GM12892 (cell line): ENCODE data around the gene TMTC1.

Experiments
- POLR2A ChIP-seq: IDR thresholded peaks from 2 replicates; pipeline ENCODE4 v1.6.1; 2011; ENCODE audit warnings: low read depth, low read length, control low read depth
- POLR2AphosphoS5 ChIP-seq: IDR thresholded peaks from 2 replicates; pipeline ENCODE4 v1.6.1; 2011; ENCODE audit warnings: low read depth, low read length, control low read depth
- TAF1 ChIP-seq: IDR thresholded peaks from 2 replicates; pipeline ENCODE4 v1.6.1; 2011; ENCODE audit warnings: low read depth, mild to moderate bottlenecking, control low read depth, low read length, borderline replicate concordance

DNA sequence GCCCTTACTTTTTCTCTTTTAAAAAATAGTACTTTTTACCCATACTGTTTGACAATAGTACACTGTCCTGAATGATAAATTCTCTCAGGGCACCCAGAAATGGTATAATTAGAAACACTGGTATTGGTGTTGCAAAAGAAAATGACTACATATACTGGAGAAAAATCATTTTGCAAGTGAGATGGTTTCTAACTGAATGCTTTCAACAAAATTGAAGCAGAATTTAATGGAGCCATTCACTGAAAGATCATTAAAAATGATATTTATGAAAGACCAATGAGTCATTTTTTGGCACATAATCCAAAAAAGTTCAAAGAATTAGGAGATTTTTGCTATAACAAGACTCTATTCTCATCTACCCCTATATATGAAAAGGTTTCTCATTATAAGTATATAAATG, 68.8 kb downstream of the TMTC1 start:
- no peak for TF ChIP-seq POLR2AphosphoS5
- no peak for TF ChIP-seq TAF1
- TF ChIP-seq POLR2A: no peak
